ENCODE data around the gene CFAP46.

CFAP46 gene

DNA sequence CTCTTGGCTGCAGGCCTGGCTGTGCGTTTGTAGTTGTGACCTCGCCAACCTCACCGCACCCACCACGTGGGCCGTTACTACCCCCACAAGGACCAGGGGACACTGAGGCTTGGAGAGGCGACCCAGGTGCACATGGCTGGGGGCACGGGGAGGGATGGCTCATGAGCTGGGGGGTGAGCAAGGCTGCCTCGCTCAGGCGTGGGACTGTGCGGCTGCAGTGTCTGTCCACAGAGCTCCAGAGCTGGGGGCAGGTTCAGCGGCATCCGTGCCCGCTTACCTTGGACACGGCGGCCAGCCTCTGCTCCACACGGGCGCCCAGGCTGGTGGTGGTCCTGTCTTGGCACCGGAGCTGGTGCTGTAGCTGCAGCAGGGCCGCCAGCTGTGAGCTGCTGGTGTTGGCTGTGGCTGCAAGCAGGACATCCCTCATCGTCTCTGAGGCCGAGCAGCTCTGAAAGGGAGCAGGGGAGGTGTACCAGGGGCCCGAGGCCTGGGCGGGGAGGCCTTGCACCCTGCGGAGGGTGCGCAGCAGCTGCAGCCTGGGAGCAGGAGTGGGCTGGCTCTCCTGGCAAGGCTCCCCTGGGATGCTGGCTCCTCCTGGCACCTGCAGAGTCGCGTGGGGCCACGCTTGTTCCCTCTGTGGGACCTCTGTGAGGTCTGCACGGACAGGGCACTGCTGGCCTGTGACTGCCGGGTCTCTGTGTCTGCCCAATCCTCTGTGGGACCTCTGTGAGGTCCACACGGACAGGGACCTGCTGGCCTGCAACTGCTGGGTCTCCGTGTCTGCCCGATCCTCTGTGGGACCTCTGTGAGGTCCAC is 96.4 kb downstream of the CFAP46 start:
- TF ChIP-seq, protein P1, sequence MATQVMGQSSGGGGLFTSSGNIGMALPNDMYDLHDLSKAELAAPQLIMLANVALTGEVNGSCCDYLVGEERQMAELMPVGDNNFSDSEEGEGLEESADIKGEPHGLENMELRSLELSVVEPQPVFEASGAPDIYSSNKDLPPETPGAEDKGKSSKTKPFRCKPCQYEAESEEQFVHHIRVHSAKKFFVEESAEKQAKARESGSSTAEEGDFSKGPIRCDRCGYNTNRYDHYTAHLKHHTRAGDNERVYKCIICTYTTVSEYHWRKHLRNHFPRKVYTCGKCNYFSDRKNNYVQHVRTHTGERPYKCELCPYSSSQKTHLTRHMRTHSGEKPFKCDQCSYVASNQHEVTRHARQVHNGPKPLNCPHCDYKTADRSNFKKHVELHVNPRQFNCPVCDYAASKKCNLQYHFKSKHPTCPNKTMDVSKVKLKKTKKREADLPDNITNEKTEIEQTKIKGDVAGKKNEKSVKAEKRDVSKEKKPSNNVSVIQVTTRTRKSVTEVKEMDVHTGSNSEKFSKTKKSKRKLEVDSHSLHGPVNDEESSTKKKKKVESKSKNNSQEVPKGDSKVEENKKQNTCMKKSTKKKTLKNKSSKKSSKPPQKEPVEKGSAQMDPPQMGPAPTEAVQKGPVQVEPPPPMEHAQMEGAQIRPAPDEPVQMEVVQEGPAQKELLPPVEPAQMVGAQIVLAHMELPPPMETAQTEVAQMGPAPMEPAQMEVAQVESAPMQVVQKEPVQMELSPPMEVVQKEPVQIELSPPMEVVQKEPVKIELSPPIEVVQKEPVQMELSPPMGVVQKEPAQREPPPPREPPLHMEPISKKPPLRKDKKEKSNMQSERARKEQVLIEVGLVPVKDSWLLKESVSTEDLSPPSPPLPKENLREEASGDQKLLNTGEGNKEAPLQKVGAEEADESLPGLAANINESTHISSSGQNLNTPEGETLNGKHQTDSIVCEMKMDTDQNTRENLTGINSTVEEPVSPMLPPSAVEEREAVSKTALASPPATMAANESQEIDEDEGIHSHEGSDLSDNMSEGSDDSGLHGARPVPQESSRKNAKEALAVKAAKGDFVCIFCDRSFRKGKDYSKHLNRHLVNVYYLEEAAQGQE (IDR thresholded peaks at IDR 0.05; ENCODE audit: insufficient read depth in 1 of 2, low read depth in 2 of 2, low read length in 2 of 2), result no peak
- TF ChIP-seq FOXP2 (optimal IDR thresholded peaks at IDR 0.05; ENCODE audit: borderline replicate concordance, extremely low read depth, extremely low read length, insufficient read depth) (no peak), SIN3A (IDR thresholded peaks at IDR 0.05; ENCODE audit: borderline replicate concordance, insufficient read depth, low read length) (no peak), POLR2AphosphoS5 (IDR thresholded peaks at IDR 0.05; ENCODE audit: low read depth, low read length) (no peak), TAF1 (IDR thresholded peaks at IDR 0.05; ENCODE audit: borderline replicate concordance, insufficient read depth, low read length) (no peak)

DNA sequence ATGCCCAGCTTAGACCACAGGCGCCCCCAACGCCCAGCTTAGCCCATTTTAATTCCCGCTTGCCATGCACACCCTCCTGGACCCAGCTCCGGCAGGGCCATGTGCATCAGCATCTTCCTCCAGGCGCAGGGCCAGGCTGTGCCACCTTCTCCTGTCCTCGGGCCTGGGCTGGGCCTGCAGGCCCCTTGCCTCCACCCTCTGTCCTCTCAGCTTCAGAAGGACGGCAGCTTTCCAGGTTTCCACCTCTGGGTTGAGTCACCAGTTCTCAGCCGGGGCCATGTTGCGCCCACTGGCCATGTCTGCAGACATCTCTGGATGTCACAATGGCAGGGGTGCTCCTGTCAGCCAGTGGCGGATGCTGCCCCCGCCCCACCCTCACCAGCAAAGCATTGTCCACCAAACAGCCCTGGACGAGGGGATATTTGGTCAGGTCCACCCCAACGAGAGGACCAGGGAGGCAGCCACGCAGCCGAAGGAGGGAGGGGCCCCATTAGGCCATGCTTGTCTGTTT is 97.3 kb downstream of the CFAP46 start:
- TF ChIP-seq SIN3A (IDR thresholded peaks at IDR 0.05; ENCODE audit: borderline replicate concordance, insufficient read depth, low read length), result no peak
- no peak for TF ChIP-seq TAF1 (IDR thresholded peaks at IDR 0.05; ENCODE audit: borderline replicate concordance, insufficient read depth, low read length)
- TF ChIP-seq POLR2AphosphoS5 (IDR thresholded peaks at IDR 0.05; ENCODE audit: low read depth, low read length), result no peak
- TF ChIP-seq FOXP2 (optimal IDR thresholded peaks at IDR 0.05; ENCODE audit: borderline replicate concordance, extremely low read depth, extremely low read length, insufficient read depth), result no peak
- TF ChIP-seq, protein P1 (IDR thresholded peaks at IDR 0.05; ENCODE audit: insufficient read depth in 1 of 2, low read depth in 2 of 2, low read length in 2 of 2), result no peak

DNA sequence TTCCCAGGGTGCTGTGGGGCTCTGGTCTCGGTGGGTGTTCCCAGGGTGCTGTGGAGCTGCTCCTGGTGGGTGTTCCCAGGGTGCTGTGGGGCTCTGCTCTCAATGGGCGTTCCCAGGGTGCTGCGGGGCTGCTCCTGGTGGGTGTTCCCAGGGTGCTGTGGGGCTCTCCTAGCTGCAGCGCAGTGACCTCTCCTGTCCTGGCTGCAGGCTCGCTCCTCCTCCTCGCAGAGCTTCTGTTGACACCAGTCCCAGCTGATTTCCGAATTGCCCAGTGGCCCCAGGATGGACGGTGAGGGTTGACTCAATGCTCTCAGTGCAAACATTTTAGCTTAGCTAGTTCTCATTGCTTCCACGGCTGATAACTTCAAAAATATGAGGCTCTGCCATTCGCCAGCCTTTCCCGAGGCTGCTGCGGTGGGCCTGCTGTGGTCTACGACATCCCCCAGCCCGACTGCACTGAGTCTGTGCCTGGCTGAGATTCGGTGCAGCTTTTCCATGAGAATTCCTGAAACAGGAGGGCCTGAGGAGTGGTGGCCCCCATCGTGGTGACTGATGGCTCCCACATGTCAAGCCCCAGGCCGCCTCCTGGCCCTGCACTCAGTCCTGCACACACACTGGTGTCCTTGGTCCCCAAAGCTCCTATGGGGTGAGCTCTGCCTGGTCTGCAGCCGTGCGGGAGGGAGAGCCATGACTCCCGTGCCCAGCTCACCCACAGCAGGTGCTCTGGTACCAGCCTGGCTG is 98.1 kb downstream of the CFAP46 start:
- TF ChIP-seq SIN3A (IDR thresholded peaks at IDR 0.05; ENCODE audit: borderline replicate concordance, insufficient read depth, low read length) (no peak), FOXP2 (optimal IDR thresholded peaks at IDR 0.05; ENCODE audit: borderline replicate concordance, extremely low read depth, extremely low read length, insufficient read depth) (no peak), TAF1 (IDR thresholded peaks at IDR 0.05; ENCODE audit: borderline replicate concordance, insufficient read depth, low read length) (no peak), POLR2AphosphoS5 (IDR thresholded peaks at IDR 0.05; ENCODE audit: low read depth, low read length) (no peak)
- TF ChIP-seq, protein P1 (IDR thresholded peaks at IDR 0.05; ENCODE audit: insufficient read depth in 1 of 2, low read depth in 2 of 2, low read length in 2 of 2), result no peak

DNA sequence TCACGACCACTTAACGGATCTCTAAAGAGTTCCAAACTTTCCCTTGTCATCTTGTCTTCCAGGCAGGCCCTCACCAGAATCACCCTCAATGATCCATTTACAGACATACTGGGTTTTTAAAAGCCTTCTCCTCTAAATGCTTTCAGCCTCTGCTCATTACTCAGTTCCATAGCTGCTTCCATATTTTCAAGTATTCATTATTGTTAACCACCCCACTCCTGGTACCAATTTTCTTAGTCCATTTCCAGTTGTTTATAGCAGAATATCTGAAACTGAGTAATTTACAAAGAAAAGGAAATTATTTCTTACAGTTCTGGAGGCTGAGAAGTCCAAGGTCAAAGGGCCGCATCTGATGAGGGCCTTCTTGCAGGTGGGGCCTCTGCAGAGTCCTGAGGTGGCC is 100.0 kb downstream of the CFAP46 start:
- TF ChIP-seq SIN3A (IDR thresholded peaks at IDR 0.05; ENCODE audit: borderline replicate concordance, insufficient read depth, low read length), result no peak
- TF ChIP-seq, protein P1 (IDR thresholded peaks at IDR 0.05; ENCODE audit: insufficient read depth in 1 of 2, low read depth in 2 of 2, low read length in 2 of 2), result no peak
- no peak for TF ChIP-seq FOXP2 (optimal IDR thresholded peaks at IDR 0.05; ENCODE audit: borderline replicate concordance, extremely low read depth, extremely low read length, insufficient read depth)
- TF ChIP-seq TAF1 (IDR thresholded peaks at IDR 0.05; ENCODE audit: borderline replicate concordance, insufficient read depth, low read length), result no peak
- TF ChIP-seq POLR2AphosphoS5 (IDR thresholded peaks at IDR 0.05; ENCODE audit: low read depth, low read length), result no peak
